OCI-LY3 (cell line): ENCODE measurements around the gene H1-8.

Source experiments
- EZH2phosphoT487 ChIP-seq: fragments of 200-600 bp; shearing (Covaris generic); IDR thresholded peaks from 2 replicates; pipeline ENCODE4 v1.6.1; 2018; ENCODE audit warnings: antibody characterized with exemption, mixed run types, low read depth
- TF ChIP-seq, protein P1 (sequence below): fragments of 200-600, 300-600 bp; sonication (generic); IDR thresholded peaks from 2 replicates; pipeline ENCODE4 v1.5.1; 2014; ENCODE audit warnings: antibody characterized with exemption, low read length, low read depth

DNA sequence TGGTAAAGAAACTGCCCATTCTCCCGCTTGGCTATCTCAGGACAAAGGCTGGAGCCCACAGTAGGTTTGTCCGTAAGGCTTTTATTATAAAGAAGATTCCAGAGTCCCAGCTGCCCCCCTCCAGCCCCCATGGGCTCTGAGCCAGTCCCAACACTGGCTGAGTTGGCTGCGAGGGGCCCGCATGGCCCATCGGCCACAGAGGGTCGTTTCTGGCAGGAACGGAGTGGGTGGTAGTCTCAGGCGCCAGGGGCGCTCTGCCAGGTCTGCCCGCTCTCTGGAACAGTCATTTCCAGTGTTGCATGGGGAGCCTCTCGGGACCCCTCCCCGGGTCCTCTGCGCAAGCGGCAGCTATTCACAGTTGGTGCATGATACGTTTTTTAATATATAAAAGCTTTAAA, 12.2 kb downstream of the H1-8 start:
- TF ChIP-seq, protein P1, sequence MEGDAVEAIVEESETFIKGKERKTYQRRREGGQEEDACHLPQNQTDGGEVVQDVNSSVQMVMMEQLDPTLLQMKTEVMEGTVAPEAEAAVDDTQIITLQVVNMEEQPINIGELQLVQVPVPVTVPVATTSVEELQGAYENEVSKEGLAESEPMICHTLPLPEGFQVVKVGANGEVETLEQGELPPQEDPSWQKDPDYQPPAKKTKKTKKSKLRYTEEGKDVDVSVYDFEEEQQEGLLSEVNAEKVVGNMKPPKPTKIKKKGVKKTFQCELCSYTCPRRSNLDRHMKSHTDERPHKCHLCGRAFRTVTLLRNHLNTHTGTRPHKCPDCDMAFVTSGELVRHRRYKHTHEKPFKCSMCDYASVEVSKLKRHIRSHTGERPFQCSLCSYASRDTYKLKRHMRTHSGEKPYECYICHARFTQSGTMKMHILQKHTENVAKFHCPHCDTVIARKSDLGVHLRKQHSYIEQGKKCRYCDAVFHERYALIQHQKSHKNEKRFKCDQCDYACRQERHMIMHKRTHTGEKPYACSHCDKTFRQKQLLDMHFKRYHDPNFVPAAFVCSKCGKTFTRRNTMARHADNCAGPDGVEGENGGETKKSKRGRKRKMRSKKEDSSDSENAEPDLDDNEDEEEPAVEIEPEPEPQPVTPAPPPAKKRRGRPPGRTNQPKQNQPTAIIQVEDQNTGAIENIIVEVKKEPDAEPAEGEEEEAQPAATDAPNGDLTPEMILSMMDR, result no peak
- TF ChIP-seq EZH2phosphoT487, result no peak
